NCI-H146 treated with DMSO at 0.1 percent for 48 hours (cell line): ENCODE results near the gene CD63.
"Not testable (repeated sequence)": the region's sequence is repeated elsewhere in the genome, so short reads cannot be mapped to it uniquely, and the experiment has no call there.

Experiments used
- DNase-seq: peaks from one replicate; lab custom pipeline; 2025; ENCODE audit not compliant: unreplicated experiment; lab: John Stamatoyannopoulos, UW

The CD63 gene, protein sequence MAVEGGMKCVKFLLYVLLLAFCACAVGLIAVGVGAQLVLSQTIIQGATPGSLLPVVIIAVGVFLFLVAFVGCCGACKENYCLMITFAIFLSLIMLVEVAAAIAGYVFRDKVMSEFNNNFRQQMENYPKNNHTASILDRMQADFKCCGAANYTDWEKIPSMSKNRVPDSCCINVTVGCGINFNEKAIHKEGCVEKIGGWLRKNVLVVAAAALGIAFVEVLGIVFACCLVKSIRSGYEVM

DNA sequence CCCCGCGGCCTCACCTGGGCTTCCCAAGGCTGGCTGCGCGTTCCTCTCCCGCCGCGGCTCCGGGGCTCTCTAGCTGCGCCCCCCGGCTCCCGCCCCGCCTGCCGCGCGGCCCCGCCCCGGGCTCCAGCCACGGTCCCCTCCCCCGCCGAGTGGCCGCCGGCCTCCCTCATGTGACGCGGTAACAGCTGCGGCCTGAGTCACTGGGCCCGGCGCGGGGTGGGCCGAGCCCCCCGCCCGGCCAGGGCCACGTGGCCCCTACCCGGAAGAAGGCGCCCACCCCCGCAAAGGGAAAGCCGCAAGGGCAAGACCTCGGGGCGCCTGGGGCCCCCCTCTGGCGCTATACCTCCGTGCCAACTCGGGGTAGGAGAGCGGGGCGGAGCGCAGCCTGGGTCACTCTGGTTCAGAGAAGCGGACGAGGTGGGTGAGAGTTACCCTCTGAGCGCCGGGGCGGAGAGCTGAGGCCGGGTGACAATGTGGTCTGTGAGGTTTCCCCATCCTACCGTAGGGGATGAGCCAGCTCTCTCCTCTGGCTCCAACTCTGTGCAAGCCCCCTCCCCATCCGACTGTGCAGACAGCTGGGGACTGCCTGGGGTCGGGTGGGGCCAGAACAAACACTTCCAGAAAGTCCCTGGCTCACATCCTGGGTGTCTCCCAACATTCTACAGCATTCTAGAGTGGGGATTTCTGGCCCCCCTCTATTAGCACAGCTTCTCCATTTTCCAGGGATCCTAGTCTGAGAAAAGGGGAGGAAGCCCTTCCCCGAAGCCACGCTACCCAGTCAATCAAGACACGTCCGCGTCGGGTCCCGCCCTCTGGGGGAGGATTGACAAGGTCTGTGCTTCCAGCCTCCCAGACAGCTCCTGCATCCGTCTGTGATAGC lies at the start of gene CD63:
Gene CD63 (minus strand): TSS at position 71 of the 880 bp plus-strand sequence. CDS start 668 bp downstream, outside the sequence.
- peak; percentile 79 for DNase-seq

GRCh38 chr12:55777856-55778255 lies 49.0 kb upstream of the CD63 start:
- DNase-seq = no peak

DNA sequence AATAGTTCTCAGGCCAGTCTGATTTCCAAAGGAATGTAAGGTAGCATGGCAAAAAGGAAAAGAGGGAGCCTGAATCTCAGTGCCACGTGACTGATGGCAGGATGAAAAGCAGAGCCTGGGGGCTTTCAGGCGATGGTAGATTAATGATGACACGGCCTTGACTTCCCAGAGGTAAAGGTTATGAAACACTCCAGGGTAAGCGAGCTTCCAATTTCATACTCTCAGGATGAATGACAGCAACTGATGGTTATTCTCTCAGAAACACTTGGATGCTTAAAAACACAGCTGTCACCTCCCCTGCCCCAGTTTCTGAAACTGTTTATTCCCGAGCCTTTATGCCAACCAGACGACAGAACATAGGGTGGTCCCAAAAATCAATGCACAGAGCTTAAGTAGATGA lies 42.9 kb upstream of the CD63 start:
- no peak for DNase-seq

GRCh38 chr12:55767156-55767555 lies 38.3 kb upstream of the CD63 start:
- no peak for DNase-seq

GRCh38 chr12:55765736-55766290 lies 37.0 kb upstream of the CD63 start:
- DNase-seq = no peak

DNA sequence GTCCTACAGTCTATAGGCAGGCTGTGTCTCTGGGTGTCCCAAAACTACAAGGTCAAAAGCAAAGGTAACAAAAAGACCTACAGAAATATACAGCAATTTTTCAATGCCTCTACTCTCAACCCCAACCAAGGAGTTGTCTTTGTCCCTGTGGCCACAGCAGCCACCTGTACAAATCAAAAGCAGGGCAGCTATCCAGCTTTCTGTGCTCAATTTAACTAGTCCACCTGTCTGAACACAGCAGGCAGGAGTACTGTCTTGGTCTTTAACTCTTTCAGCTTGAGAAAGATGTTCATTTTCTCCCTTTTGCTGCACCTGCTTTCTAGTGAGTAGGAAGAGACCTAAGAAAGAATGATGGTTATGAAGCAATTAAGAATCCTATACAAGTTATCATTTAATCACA lies 33.8 kb upstream of the CD63 start:
- DNase-seq = peak; percentile 21

GRCh38 chr12:55760663-55761062 lies 31.9 kb upstream of the CD63 start:
- no peak for DNase-seq

DNA sequence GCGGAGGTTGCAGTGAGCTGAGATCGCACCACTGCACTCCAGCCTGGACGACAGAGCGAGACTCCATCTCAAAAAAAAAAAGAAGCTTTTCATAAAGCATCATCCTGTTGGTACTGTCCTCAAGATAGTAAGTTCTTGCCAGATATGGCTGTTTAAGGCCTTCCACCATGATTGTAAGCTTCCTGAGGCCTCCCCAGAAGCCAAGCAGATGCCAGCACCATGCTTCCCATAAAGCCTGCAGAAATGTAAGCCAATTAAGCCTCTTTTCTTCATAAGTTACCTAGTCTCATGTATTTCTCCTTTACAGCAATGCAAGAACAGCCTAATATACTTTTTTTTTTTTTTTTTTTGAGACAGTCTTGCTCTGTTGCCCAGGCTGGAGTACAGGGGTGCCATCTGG lies 29.8 kb upstream of the CD63 start:
- DNase-seq = not testable (repeated sequence)

DNA sequence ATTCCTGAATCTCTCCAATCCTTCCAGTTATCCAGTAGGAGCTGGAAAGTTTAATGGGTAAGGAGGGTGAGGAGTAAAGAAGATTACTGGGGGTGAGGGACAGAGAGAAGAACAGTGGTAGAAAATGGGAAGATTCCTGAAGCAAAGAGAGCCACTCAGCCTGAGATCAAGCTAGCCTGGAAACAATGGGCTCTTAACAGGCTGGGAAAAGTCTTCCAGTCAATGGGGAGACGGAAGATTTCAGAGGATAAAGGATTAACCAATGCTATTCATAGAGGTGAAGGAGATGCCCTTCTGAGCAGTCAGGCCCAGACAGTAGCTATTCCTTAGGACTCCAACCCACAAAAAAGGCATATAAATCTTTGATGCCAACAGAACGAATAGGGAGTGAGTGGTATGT lies 28.9 kb upstream of the CD63 start:
- DNase-seq = no peak

GRCh38 chr12:55755246-55755645 lies 26.4 kb upstream of the CD63 start:
- DNase-seq = no peak

DNA sequence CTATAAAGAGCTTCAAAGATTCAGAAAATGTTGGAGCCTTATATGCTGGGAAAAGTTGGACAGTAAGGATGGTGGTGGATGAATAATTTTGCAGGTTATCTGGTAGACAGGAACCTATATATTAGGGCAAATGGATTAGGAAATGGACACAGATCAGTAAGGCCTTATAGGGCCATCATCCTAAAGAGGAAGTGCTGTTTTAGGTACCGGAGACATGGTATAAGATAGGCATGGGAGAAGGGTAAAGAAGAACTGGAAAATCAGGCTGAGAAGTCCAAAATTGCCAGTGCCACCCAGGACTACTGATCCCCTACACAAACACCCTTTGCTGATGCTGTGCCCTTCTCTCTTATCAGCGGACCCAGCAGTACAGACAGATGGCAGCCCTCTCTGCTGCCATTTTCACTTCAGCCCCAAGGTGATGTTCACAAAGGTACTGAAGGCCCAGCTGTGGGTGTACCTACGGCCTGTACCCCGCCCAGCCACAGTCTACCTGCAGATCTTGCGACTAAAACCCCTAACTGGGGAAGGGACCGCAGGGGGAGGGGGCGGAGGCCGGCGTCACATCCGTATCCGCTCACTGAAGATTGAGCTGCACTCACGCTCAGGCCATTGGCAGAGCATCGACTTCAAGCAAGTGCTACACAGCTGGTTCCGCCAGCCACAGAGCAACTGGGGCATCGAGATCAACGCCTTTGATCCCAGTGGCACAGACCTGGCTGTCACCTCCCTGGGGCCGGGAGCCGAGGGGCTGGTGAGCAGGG lies 19.6 kb upstream of the CD63 start:
- no peak for DNase-seq

GRCh38 chr12:55746913-55747231 lies 18.1 kb upstream of the CD63 start:
- no peak for DNase-seq

DNA sequence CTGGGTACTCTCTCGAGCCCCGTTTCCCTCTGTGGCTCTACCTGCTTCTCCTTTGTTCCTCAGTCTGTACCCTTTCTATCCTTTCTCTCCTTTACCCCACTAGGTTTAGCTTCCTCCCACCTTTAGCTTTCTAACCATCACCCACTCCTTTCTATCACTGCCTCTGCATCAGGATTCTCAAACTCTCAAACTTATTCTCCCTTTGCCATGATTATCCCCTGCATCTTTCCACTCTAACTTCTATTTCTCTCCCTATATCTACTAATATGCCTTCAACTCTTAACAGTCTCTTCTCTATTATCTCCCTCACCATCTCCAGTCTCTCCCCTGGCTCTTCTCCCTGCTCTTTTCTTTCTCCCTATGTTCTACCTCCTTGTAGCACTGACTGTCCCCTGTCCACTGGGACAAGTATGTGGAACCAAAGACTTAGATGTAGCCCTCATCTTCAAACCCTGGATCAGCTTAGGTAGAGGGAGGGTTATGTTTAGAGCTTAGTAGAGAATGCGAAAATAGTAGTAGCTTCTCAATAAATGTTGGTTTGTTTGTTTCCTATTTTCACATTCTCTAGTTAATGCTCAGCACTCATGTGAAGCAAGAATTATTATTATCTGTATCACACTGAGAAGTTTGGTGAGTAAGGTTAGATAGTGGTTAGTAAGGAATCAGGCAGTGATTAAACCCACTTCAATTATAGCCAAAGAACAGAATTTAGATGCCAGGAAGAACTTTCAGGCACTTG lies 17.5 kb upstream of the CD63 start:
- no peak for DNase-seq

DNA sequence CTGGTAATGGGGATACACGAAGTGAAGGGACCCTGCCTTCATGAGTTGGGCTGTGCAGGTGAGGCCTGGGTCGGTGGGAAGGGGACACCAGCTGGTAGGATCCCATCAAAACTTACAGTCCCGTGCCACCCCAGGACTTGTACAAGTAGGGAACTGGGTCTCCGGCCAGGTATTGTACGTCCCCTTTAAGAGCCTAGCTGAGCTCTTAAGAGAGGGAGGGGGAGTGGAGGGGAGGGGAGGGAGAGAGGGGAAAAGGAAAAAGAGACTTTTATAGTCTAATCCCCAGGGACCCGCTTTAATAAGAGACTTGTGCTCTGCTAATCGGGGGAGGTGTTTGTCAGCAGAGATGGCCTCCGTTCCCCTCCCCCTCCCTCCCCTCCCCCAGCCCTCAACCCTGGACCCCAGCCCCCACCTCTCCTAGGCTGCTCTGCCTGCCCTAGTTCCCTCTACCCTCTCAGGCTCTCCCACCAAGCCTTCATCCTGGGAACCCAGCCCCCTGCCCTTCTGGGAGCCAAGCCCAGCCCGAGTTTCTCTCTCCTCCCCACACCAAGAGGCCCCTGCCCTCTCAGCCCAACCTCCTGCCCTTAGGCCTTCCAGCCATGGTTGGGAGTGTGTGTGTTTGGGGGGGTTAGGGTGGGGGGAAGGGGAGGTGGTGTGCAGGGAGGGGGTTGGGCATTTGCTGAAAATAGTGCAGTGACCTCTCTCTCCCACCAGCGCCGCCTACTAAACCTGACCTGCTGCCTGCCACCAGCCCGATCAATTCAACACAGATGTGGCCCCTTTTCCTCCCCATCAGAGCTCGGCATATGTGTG lies 16.8 kb upstream of the CD63 start:
- no peak for DNase-seq

- DNase-seq = no peak
These were observed 15.7 kb upstream of the CD63 start for GRCh38 chr12:55744340-55745030.

- DNase-seq = peak; percentile 16
These were observed 14.9 kb upstream of the CD63 start for GRCh38 chr12:55743406-55744339.

- peak; percentile 64 for DNase-seq
These were observed 14.1 kb upstream of the CD63 start, which contains the start of gene GDF11 for GRCh38 chr12:55742719-55743405. Gene GDF11, plus strand, starts transcription at chr12:55743122. Its CDS starts 195 bp downstream, at chr12:55743317.
